Thyroid gland (tissue), 4 donors: ENCODE data around the gene LDB2. TPM values are rescaled to one million over a fixed set of nuclear protein-coding genes. Genes with fewer than 3 reads are reported as not detected.

ENCODE experiments used
- DNase-seq, 2 donors: peaks; one replicate each; pipeline ENCODE4 v3.0.0-alpha.2; 2019
- H3K27ac ChIP-seq, 3 donors: fragments of 200-600 bp; sonication (generic); 1 replicate in 2 of 3; 2 replicates in 1 of 3; pipeline ENCODE4 v1.5.1; 2016 to 2019; ENCODE audit warnings: mild to moderate bottlenecking in 1 of 3, moderate library complexity in 1 of 3
- H3K27me3 ChIP-seq: fragments of 200-600 bp; sonication (generic); one replicate; pipeline ENCODE4 v1.5.1; 2019
- H3K36me3 ChIP-seq, 2 donors: fragments of 200-600 bp; sonication (generic); one replicate each; pipeline ENCODE4 v1.5.1; 2016 to 2019
- H3K4me1 ChIP-seq, 2 donors: fragments of 200-600 bp; sonication (generic); one replicate each; pipeline ENCODE4 v1.5.1; 2017 to 2019
- H3K4me3 ChIP-seq, 3 donors: fragments of 200-600 bp; sonication (generic); replicated peaks in 1 of 3; 1 replicate in 2 of 3; 2 replicates in 1 of 3; pipeline ENCODE4 v1.5.1; 2016; ENCODE audit warnings: mild to moderate bottlenecking in 1 of 3
- H3K9me3 ChIP-seq: fragments of 200-600 bp; sonication (generic); one replicate; pipeline ENCODE4 v1.5.1; 2017
- POLR2A ChIP-seq, 2 donors: fragments of 450-650 bp; IDR thresholded peaks; one replicate each; pipeline ENCODE4 v1.6.1; 2017; ENCODE audit warnings: antibody characterized with exemption in 2 of 2, mild to moderate bottlenecking in 2 of 2, moderate library complexity in 1 of 2
- WGBS, 2 donors: methylation state at CpG; one replicate each; pipeline ENCODE4 v1.1.5; 2017; 5-methylcytosine and 5-hydroxymethylcytosine counted together
- intact Hi-C: fragments of 100-400 bp; cut with DNase I; formaldehyde crosslinking; loops from one replicate; pipeline ENCODE4 v1.15.1; 2023
- total RNA-seq, 4 donors: library from RNA; depleted of rRNA; stranded (reverse); fragments of >200 nt; gene quantifications; one replicate each; pipeline ENCODE4 v1.2.3, GENCODE V29; 2016
- TF ChIP-seq, protein P1 (sequence below), 6 experiments: fragments of 200-600 bp in 3 of 6; fragments of 450-650 bp in 3 of 6; sonication (generic) in 3 of 6; IDR thresholded peaks; one replicate each; pipeline ENCODE4 v1.5.1; 2016 to 2019; ENCODE audit warnings: antibody characterized with exemption in 6 of 6, mild to moderate bottlenecking in 2 of 6, inconsistent platforms in 1 of 6, moderate library complexity in 1 of 6

LDB2 gene
- total RNA-seq, 4 donors from 2014 or later = 19.9 to 71.5 (median 41.1) TPM

DNA sequence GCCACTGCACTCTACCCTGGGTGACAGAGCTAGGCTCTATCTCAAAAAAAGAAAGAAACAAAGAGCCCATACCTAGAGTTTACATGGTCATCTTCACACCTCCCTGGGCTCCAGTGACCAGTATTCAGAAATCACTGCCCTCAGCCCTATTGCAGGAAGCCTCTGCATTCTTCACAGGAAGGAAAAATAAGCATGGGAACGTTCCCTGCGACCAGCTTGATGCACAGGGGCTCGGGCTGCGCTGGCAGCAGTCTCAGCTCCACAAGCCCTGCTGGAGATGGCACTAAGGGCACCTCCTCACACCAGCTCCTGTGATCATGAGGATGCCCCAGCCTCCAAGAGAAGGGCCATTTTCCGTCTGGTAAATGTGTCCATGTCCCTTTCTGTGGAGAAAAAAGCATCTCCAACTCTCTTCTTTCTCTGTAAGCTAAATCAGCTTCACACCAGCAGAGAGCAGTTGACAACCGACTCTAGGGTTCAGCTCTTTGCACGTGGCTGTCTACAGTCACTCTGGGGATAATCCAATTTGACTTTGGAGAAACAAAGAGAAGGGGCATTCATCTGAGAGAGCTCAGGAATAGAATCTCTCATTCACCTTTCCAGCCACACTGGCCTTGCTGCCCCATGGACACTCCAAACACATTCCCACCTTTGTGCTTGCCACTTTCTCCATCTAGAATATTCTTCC, 33.1 kb downstream of the LDB2 start:
- H3K36me3 ChIP-seq = no peaks in the 10 kb centered on the region
- H3K27ac ChIP-seq = no peak overlapping the region

DNA sequence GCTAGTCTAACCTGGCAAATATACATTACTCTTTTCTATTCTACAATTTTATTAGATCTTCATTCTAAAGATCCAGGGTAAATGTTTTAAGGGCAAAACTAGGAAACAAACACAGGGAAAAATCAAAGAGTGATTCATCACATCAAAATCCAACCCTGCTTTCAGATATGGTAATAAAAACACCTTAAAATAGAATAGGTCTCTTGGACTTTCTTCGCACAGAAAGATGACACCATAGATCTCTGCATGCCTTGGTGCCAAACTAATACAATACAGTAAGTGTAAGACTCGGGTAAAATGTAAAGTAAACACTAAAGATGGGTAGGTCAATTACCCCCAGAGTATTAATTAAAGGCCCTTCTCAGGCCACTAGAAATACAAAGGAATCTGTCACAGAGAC, 34.2 kb downstream of the LDB2 start:
- DNase-seq = no peak
- Histone ChIP-seq H3K4me1 (peaks cover 0 to 5% of the 10 kb centered on the region in 2 donors), H3K27ac (peak overlapping the region in 1 of 3 donors; percentile 17), H3K36me3 (no peaks in the 10 kb centered on the region), H3K27me3 (no peaks in the 10 kb centered on the region), H3K9me3 (no peaks in the 10 kb centered on the region), H3K4me3 (no peak overlapping the region)
- TF ChIP-seq, protein P1, sequence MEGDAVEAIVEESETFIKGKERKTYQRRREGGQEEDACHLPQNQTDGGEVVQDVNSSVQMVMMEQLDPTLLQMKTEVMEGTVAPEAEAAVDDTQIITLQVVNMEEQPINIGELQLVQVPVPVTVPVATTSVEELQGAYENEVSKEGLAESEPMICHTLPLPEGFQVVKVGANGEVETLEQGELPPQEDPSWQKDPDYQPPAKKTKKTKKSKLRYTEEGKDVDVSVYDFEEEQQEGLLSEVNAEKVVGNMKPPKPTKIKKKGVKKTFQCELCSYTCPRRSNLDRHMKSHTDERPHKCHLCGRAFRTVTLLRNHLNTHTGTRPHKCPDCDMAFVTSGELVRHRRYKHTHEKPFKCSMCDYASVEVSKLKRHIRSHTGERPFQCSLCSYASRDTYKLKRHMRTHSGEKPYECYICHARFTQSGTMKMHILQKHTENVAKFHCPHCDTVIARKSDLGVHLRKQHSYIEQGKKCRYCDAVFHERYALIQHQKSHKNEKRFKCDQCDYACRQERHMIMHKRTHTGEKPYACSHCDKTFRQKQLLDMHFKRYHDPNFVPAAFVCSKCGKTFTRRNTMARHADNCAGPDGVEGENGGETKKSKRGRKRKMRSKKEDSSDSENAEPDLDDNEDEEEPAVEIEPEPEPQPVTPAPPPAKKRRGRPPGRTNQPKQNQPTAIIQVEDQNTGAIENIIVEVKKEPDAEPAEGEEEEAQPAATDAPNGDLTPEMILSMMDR (IDR thresholded peaks at IDR 0.05) = no peak
- TF ChIP-seq POLR2A (IDR thresholded peaks at IDR 0.05) = no peak
- 75 to 78% methylated on average over 2 of the region's 2 CpGs for WGBS, 2 donors
- intact Hi-C loops = no loop called here

More for the DNA sequence above, 33.1 kb downstream of the LDB2 start:
- DNase-seq = no peak
- H3K4me3 ChIP-seq = no peak overlapping the region
- H3K9me3 ChIP-seq = no peaks in the 10 kb centered on the region
- TF ChIP-seq, protein P1 (IDR thresholded peaks at IDR 0.05) = no peak
- no peak for TF ChIP-seq POLR2A (IDR thresholded peaks at IDR 0.05)
- peaks cover 0 to 5% of the 10 kb centered on the region in 2 donors for H3K4me1 ChIP-seq
- whole genome bisulfite sequencing, 2 donors = 72 to 78% methylated on average over 7 of the region's 7 CpGs
- intact Hi-C loops = no loop called here
- H3K27me3 ChIP-seq = no peaks in the 10 kb centered on the region

GRCh38 chr4:16862697-16863096, 35.7 kb downstream of the LDB2 start:
- Histone ChIP-seq H3K9me3 (no peaks in the 10 kb centered on the region), H3K4me3 (no peak overlapping the region), H3K4me1 (peaks cover 0 to 5% of the 10 kb centered on the region in 2 donors), H3K36me3 (no peaks in the 10 kb centered on the region), H3K27me3 (no peaks in the 10 kb centered on the region), H3K27ac (peak overlapping the region in 2 of 3 donors; percentile 47 to 58)
- no peak for TF ChIP-seq POLR2A (IDR thresholded peaks at IDR 0.05)
- TF ChIP-seq, protein P1 (IDR thresholded peaks at IDR 0.05) = no peak
- no peak for DNase-seq
- intact Hi-C loops = no loop called here
- 66 to 78% methylated on average over 11 of the region's 11 CpGs for WGBS, 2 donors

DNA sequence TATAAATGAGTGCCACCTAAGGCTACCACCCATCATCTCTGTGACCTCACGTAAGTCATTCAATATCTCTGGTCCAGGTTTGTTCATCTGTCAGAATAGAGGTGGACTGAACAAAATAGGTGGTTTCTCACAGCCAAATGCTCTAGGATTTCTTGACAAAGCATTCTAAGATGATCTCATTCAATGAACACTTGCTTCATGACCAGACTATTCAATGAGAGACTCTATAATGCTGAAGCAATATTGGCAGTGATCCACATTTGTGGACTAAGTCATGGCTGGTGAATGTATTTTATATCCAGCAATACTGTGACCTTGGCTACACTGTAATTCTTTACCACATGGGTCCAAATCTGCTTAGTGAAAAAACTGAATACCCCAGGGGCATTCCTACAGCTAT, 37.9 kb downstream of the LDB2 start:
- WGBS, 2 donors = 44 to 45% methylated on average over 1 of the region's 1 CpG
- Histone ChIP-seq H3K27me3 (no peaks in the 10 kb centered on the region), H3K4me1 (peaks cover 0 to 9% of the 10 kb centered on the region in 2 donors), H3K9me3 (no peaks in the 10 kb centered on the region), H3K4me3 (no peak overlapping the region), H3K36me3 (no peaks in the 10 kb centered on the region), H3K27ac (peak overlapping the region in 1 of 3 donors; percentile 24)
- intact Hi-C loops = no loop called here
- no peak for TF ChIP-seq POLR2A (IDR thresholded peaks at IDR 0.05)
- TF ChIP-seq, protein P1 (IDR thresholded peaks at IDR 0.05) = no peak
- DNase-seq = no peak

DNA sequence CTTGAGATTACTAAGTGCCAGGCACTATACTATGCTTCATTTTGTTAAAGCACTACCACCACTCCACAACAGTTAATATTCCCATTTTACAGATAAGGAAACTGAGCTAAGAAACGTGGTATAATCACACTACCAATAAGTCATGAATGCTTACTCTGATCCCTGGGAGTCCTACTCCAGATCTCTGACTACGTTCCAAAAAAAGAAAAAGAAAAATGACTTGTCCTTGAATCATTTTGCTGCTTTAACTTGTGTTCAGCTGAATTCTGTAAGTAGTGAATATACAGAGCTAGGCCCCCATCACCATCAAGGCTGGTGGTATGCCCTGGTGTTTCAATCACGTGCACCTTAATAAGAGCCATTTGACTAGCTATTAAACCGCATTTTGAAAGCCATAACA, 39.4 kb downstream of the LDB2 start:
- Histone ChIP-seq H3K36me3 (no peaks in the 10 kb centered on the region), H3K27me3 (no peaks in the 10 kb centered on the region), H3K4me1 (peaks cover 0 to 9% of the 10 kb centered on the region in 2 donors), H3K27ac (peak overlapping the region in 2 of 3 donors; percentile 15 to 59), H3K4me3 (no peak overlapping the region), H3K9me3 (no peaks in the 10 kb centered on the region)
- DNase-seq = no peak
- intact Hi-C loops = no loop called here
- WGBS, 2 donors = 83 to 85% methylated on average over 4 of the region's 4 CpGs
- TF ChIP-seq, protein P1 (IDR thresholded peaks at IDR 0.05) = no peak
- TF ChIP-seq POLR2A (IDR thresholded peaks at IDR 0.05) = no peak
